ENCODE results near the gene TNP1.

Gene TNP1

DNA sequence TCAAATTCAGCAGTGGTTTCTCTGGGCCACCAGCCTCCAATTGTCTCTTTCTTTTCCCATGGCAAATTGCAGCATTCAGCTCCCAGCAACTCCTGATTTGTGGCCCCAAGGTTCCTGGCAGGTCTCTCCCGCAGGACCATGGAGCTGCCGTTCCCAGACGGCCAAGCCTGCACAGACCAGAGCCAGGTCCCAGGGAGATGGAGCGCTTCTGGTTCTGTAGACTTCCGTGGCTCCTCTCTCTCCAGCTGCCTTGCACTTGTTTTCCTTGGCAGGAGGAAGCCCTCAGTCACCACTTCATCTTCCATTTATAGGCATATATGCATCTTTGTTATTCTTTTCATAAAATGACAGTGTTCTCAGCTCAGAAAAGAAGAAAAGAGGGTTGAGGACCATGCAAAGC is 21.7 kb downstream of the TNP1 start:
- DNase-seq (ENCODE audit: low read depth) = no peak

DNA sequence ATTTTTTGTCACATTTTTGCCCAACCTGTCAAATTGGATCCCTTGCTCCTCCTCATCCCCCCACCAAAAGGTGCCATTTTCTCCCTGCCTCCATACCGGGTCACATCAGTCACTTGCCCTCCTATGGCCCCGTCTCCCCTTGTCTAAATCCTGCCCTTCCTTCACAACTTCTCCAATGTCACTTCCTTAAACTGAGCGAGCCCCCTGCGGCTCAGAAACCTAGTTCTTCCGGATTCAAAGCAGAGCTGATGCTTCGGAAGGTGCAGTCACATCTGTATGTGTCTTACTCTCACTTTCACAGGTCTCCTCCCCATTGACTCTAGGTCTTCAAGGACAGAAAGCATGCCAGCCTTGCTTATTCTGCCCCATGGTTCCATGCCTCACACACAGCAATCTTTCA is 22.1 kb downstream of the TNP1 start:
- DNase-seq (ENCODE audit: low read depth) = no peak

DNA sequence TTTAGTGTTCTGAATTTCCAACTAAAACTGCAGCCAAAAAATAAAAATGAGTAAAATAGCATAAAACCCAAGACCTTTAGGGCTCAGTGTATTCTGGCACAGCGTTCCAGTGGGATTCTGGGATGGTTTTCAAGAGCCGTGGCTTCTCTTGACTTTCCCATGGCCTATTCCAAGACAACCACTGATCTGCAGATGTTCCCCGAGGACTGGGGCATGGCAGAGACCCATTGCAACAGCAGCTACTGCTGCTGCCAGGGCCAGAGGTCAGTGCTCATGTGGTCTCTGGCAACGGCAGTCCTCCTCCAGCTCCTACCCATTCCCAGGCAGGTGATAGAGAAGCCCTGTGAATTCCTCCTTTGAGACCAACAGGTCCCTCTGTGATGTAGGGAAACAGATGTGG is 26.8 kb downstream of the TNP1 start:
- no peak for DNase-seq (ENCODE audit: low read depth)

DNA sequence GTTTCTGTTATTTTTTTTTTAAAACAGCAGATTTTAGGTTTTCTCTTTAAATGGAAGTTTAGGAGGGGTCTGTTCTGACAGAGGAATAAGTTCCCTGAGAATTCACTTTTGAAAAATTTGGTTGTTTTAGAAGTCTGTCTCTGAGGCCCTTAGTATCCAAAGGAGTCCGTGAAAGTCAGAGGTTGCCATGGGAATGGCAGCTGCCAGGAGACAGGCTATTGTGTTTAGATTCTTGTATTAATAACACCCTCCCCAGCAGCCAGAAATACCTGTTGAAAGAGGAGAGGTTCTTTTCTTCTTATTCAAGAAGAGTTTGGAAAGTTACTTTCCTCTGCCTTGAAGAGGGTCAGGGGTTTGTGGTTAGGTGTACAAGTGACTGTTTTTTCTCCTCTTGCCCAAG is 29.5 kb downstream of the TNP1 start:
- no peak for DNase-seq (ENCODE audit: low read depth)

DNA sequence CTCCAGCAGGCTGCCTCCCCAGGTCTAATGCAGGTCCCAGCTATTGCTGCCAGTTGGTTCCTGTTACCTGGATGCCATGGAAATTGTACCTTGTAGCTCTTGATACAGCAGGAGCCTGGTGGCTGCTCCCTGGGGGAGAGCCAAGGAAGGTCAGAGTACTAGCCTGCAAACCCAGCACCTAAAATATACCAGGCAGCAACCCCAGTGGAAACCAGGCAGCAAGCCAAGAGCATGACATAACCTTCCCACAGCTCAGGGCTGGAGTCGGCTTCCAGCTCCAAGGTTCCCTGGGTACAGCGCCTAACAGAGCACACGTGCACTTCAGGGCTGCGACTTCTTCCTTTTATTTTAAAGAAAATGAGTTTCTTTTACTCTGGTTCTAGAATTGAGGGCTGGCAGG is 30.3 kb downstream of the TNP1 start:
- no peak for DNase-seq (ENCODE audit: low read depth)

DNA sequence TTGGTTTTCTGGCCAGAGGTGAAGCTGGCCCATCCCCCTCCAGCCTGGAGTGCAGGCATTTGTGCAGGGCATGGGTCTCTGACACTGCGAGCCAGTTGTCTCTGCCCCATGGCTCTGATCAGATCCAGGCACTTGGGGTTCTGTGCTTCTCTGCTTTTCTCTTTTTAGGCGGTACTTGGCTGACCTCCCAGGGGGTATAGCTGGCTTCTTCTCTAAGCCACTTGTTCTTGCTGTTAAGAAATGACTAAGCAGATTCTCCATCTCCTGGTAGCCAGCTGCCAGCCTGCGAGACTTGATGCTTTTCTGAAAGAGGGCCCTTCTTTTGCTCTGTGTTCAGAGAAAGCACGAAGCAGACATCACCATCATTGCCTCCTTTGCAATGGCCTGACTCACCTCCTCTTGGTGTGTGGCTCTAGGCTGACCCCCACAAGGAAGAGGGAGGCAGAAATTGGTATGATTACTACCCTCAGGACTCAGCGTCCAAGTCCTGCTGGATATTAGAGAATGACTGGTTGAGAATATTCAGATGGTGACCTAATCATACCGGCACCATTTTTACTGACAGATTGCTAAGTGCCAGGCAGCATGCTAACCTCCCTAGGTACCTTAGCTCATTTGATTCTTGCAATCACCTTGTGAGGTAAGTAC is 32.7 kb downstream of the TNP1 start:
- DNase-seq (ENCODE audit: low read depth) = no peak

DNA sequence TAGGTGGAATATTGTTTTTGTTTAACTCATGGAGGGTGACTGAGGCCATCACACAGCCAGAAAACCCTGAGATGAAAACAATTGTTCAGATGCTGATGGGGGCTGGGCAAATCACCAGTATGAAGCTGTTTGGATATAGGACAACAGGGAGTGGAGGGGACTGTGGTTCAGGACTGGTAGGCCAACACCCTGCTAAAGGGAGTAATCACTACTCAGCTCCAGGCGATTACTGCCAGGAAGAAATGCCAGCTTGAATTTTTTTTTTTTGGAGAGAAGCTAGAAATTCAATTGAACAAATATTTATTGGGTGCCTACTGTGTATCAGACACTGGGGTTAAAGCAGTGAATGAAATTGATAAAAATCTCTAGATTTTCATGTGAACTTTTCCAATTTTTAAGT is 37.4 kb downstream of the TNP1 start:
- no peak for DNase-seq (ENCODE audit: low read depth)

DNA sequence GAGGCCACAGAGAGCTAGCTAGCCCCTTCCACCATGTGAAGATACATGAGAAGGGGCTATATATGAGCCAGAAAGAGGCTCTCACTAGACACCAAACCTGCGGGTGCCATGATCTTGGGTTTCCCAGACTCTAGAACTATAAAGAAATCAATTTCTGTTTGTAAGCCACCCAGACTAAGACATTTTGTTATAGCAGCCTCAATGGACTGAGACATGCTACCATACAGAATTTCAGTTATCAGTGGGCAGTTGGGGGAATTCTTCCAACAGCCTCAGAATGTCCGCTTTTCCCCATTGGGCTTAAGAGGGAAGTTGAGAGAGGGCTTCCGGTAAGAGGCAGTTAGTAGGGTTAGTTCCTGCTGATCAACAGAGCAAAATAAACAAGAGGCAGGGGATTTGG is 39.2 kb downstream of the TNP1 start:
- no peak for DNase-seq (ENCODE audit: low read depth)

DNA sequence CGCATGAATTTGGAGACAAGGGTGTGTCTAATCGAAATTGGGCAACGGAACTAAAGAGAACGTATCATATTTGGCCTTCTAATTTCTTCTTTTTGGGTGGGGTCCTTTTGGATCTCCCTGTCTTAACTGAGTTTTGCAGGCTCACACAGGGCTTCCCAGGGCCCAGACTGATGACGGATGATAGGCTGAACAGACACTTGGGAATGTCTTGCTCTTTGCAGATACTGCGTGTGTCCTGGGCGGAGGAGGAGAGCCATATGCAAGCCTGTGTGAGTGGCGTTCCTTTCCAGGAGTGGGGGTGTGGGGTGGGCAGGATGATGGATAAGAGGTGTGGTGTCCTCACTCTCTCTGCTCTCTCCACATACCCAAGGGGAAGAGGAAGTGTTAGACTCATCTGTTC is 40.1 kb downstream of the TNP1 start:
- DNase-seq (ENCODE audit: low read depth) = no peak

DNA sequence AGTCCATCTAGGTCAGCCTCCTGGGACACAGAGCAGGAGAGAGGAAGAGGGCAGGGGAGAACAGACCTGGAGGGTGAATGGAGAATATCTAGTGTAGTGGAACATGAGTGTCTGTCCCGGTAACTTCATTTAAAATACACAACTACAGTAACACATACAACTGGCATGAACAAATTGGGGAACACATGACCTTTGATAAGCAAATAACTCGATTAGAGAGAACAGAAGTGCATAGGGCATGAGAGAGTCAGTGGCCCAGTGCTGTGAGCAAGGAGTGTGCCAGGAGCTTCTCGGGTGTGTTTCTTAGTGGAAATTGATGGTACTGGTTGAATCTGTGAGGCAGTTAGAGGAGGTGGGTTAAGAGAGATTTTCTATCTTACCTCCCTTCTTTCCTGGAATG is 40.8 kb downstream of the TNP1 start:
- no peak for DNase-seq (ENCODE audit: low read depth)

DNA sequence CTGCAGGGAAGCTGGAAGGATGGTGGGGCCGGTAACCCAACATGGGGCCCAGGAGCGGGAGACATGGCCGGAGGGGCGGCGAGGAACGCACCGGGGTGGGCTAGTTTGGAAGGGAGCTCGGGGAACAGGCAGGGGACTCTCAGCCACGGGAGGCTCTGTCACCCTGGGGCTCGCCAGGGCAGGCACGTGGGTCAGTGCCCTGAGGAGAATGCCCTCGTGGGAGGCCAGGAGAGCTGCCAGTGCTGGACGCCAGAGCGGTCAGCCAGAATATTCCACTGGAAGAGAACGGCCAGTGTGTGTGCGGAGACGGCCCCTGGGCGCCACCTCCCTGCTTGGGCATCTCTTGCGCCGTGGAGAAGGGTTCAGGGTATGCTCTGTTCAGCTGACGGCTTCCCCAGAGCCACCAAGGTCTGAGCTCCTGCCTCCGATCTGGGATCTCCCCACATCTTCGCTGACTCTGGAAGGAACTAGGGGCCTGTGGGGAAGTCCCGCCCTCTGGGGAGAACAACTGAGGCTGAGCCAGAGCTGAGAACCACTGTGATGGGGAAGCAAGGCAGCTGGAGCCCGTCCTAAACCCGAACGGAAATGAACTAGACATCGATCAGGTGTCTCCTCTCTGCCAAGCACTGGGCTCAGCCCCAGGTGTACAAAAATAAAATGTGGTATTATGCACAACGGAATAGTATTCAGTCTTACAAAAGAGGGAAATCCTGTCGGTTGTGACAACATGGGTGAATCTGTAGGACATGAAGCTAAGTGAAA is 49.3 kb downstream of the TNP1 start:
- no peak for DNase-seq (ENCODE audit: low read depth)

Measured in T-helper 22 cell (primary cell).